Keratinocyte (primary cell): Measurements from ENCODE around the gene ACAA1. TPM values are rescaled to one million over a fixed set of nuclear protein-coding genes. Genes with fewer than 3 reads are reported as not detected.

Experiments used
- DNase-seq: peaks from one replicate; pipeline ENCODE4 v3.0.0-alpha.2; 2011; ENCODE audit warnings: low read depth, missing footprints, low spot score
- FAIRE-seq: peaks from 2 replicates; lab custom pipeline; 2011; peaks lifted over from hg19 to GRCh38; lab: Jason Lieb, UNC
- H2AFZ ChIP-seq: 2 replicates; pipeline ENCODE4 v1.6.0; 2012; ENCODE audit warnings: low read length, control low read depth, inconsistent platforms; ENCODE audit not compliant: control insufficient read depth
- H3K27ac ChIP-seq: 2 replicates; pipeline ENCODE4 v1.5.1; 2011; ENCODE audit warnings: low read length; ENCODE audit not compliant: control insufficient read depth, insufficient read depth
- H3K27me3 ChIP-seq: 3 replicates; pipeline ENCODE4 v1.6.0; 2011; ENCODE audit warnings: low read length; ENCODE audit not compliant: control insufficient read depth, insufficient read depth; ENCODE audit errors: extremely low read depth
- H3K36me3 ChIP-seq, 2 experiments: 2 replicates in 1 of 2; 3 replicates in 1 of 2; pipeline ENCODE4 v1.5.1; 2011; ENCODE audit warnings: low read length in 2 of 2, mild to moderate bottlenecking in 1 of 2; ENCODE audit not compliant: control insufficient read depth in 2 of 2, insufficient read depth in 2 of 2; ENCODE audit errors: extremely low read depth in 1 of 2
- H3K4me1 ChIP-seq: 3 replicates; pipeline ENCODE4 v1.5.1; 2011; ENCODE audit warnings: low read length; ENCODE audit not compliant: control insufficient read depth, insufficient read depth; ENCODE audit errors: extremely low read depth
- H3K4me2 ChIP-seq: 3 replicates; pipeline ENCODE4 v1.6.0; 2011; ENCODE audit warnings: low read depth, low read length; ENCODE audit not compliant: control insufficient read depth, insufficient read depth; ENCODE audit errors: extremely low read depth
- H3K4me3 ChIP-seq, 3 experiments: fragments of 200-600 bp in 1 of 3; sonication (generic) in 1 of 3; 2 replicates in 2 of 3; 3 replicates in 1 of 3; pipeline ENCODE4 v1.5.1; 2011 to 2016; ENCODE audit warnings: low read length in 3 of 3, mild to moderate bottlenecking in 3 of 3, control low read depth in 2 of 3, inconsistent platforms in 1 of 3, low read depth in 1 of 3, mixed read lengths in 1 of 3, mixed run types in 1 of 3, moderate library complexity in 1 of 3; ENCODE audit not compliant: control insufficient read depth in 2 of 3, insufficient read depth in 2 of 3; ENCODE audit errors: extremely low read depth in 1 of 3
- H3K79me2 ChIP-seq: 2 replicates; pipeline ENCODE4 v1.6.0; 2012; ENCODE audit warnings: low read length; ENCODE audit not compliant: control insufficient read depth, insufficient read depth
- H3K9ac ChIP-seq: 3 replicates; pipeline ENCODE4 v1.6.0; 2011; ENCODE audit warnings: low read length; ENCODE audit not compliant: control insufficient read depth, insufficient read depth; ENCODE audit errors: extremely low read depth
- H3K9me1 ChIP-seq: 3 replicates; pipeline ENCODE4 v1.6.0; 2011; ENCODE audit warnings: low read length; ENCODE audit not compliant: control insufficient read depth, insufficient read depth; ENCODE audit errors: extremely low read depth
- H3K9me3 ChIP-seq: 2 replicates; pipeline ENCODE4 v1.5.1; 2012; ENCODE audit warnings: low read depth, low read length; ENCODE audit not compliant: control insufficient read depth
- H4K20me1 ChIP-seq: 3 replicates; pipeline ENCODE4 v1.6.0; 2011; ENCODE audit warnings: low read length; ENCODE audit not compliant: control insufficient read depth, insufficient read depth; ENCODE audit errors: extremely low read depth
- EZH2 ChIP-seq: IDR thresholded peaks from one replicate; pipeline ENCODE4 v1.6.1; 2012; ENCODE audit warnings: inconsistent platforms, mild to moderate bottlenecking, low read length, moderate library complexity
- dilution Hi-C: fragments of 300-500 bp; cut with MboI; formaldehyde crosslinking; loops from one replicate; pipeline ENCODE4 v1.7.0; 2020; ENCODE audit warnings: low sequenced_read_pairs; ENCODE audit not compliant: extremely low pct_ligation_motif_present
- polyA minus RNA-seq, 3 experiments: library from RNA; depleted of rRNA, polyadenylated mRNA; stranded (reverse); fragments of >200 nt; gene quantifications; 1 replicate in 1 of 3; 2 replicates in 1 of 3; 3 replicates in 1 of 3; pipeline ENCODE4 v1.2.3, GENCODE V29; 2011
- polyA plus RNA-seq, 5 experiments: library from polyadenylated mRNA; depleted of rRNA in 3 of 5; stranded (reverse) in 3 of 5; stranded (forward) in 1 of 5; unstranded in 1 of 5; fragments of >200 nt; gene quantifications; 1 replicate in 1 of 5; 2 replicates in 3 of 5; 3 replicates in 1 of 5; pipeline versions ENCODE4 v1.2.1 to v1.2.3, GENCODE V29; 2011 to 2012; ENCODE audit warnings: missing spikeins in 2 of 5, low read depth in 1 of 5, low replicate concordance in 1 of 5
- TF ChIP-seq, protein P1 (sequence below), 3 experiments: IDR thresholded peaks in 1 of 3; conservative IDR thresholded peaks in 1 of 3; optimal IDR thresholded peaks in 1 of 3; 2 replicates in 2 of 3; 3 replicates in 1 of 3; pipeline versions ENCODE3 to v1.5.1; 2011; ENCODE audit warnings: low read length in 3 of 3, mild to moderate bottlenecking in 3 of 3, moderate library complexity in 2 of 3, control low read depth in 1 of 3, inconsistent platforms in 1 of 3; ENCODE audit not compliant: insufficient read depth in 2 of 3; ENCODE audit errors: extremely low read depth in 1 of 3

Gene ACAA1, protein sequence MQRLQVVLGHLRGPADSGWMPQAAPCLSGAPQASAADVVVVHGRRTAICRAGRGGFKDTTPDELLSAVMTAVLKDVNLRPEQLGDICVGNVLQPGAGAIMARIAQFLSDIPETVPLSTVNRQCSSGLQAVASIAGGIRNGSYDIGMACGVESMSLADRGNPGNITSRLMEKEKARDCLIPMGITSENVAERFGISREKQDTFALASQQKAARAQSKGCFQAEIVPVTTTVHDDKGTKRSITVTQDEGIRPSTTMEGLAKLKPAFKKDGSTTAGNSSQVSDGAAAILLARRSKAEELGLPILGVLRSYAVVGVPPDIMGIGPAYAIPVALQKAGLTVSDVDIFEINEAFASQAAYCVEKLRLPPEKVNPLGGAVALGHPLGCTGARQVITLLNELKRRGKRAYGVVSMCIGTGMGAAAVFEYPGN
- polyA plus RNA-seq (81.4 to 125 TPM (median 85.3 TPM) in 3 replicates), polyA minus RNA-seq (58.6 to 84.3 TPM (median 73.0 TPM) in 3 replicates)
- polyA plus RNA-seq (2011; ENCODE audit: low read depth) = 29.4 TPM
- polyA plus RNA-seq (2011; cell fraction: cytosol; rRNA removed) = 62.3 and 109 TPM in 2 replicates
- 152 and 169 TPM in 2 replicates for polyA plus RNA-seq (2011; cell fraction: nucleus; rRNA removed)
- polyA plus RNA-seq (2012; ENCODE audit: low replicate concordance) = 47.3 and 77.6 TPM in 2 replicates
- polyA minus RNA-seq (2011; cell fraction: cytosol; rRNA and poly(A)+ RNA removed) = 81.5 TPM
- 42.1 and 47.1 TPM in 2 replicates for polyA minus RNA-seq (2011; cell fraction: nucleus; rRNA and poly(A)+ RNA removed)

DNA sequence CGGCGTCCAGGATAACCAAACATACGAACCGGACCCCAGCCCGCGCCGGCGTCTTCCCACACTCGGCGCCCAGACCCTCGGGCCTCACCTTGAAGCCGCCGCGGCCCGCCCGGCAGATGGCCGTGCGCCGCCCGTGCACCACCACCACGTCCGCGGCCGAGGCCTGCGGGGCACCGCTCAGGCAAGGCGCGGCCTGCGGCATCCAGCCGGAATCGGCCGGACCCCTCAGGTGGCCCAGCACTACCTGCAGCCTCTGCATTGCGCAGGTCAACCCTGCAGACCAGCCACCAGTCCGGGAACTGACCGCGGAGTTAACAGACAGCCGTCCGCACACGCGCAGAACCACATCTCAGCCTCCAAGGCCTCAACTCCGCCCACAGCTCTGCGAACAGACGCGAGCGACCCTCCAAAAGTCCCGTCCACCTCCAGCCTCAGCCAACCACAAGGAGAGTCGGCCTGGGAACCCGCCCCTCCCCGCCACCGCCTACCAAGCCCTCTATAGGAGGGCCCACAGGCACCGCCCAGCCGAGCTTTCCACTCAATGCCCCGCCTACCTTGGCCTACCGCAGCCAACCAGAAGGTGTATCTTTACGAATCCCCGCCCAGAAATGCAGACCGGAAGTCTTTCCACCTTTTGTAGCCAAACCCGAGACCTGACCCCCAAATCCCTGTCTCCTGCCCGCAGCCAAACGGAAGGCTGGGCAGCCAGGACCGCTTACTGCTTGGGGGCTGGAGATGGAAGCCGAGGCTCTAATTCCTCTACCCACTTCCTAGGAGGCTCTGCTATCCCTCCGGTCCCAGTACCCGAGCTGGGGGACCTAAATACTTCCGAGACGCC lies at the start of gene ACAA1:
ACAA1 (minus strand) TSS at position 351 of the 838 bp plus-strand sequence; CDS start at position 259, 92 bp downstream.
- H3K27me3 ChIP-seq = no peaks in the 10 kb centered on the region
- peak within 1 kb of the TSS; percentile 81 to 91 (median 87) for H3K4me3 ChIP-seq
- peak within 1 kb of the TSS; percentile 89 for H3K4me2 ChIP-seq
- H3K4me1 ChIP-seq = peaks cover 52% of the 10 kb centered on the region
- H3K79me2 ChIP-seq = peaks cover 52% of the 10 kb centered on the region
- H3K9me1 ChIP-seq = no peaks in the 10 kb centered on the region
- peak within 1 kb of the TSS; percentile 87 for H2AFZ ChIP-seq
- H3K9me3 ChIP-seq = no peaks in the 10 kb centered on the region
- peak; percentile 90 for DNase-seq
- peak within 1 kb of the TSS; percentile 90 for H3K27ac ChIP-seq
- peaks cover 19 to 41% of the 10 kb centered on the region in 2 experiments for H3K36me3 ChIP-seq
- H3K9ac ChIP-seq = peak within 1 kb of the TSS; percentile 85
- dilution Hi-C loops = no loop called here
- FAIRE-seq = peak; percentile 59
- no peak for TF ChIP-seq EZH2
- TF ChIP-seq, protein P1, sequence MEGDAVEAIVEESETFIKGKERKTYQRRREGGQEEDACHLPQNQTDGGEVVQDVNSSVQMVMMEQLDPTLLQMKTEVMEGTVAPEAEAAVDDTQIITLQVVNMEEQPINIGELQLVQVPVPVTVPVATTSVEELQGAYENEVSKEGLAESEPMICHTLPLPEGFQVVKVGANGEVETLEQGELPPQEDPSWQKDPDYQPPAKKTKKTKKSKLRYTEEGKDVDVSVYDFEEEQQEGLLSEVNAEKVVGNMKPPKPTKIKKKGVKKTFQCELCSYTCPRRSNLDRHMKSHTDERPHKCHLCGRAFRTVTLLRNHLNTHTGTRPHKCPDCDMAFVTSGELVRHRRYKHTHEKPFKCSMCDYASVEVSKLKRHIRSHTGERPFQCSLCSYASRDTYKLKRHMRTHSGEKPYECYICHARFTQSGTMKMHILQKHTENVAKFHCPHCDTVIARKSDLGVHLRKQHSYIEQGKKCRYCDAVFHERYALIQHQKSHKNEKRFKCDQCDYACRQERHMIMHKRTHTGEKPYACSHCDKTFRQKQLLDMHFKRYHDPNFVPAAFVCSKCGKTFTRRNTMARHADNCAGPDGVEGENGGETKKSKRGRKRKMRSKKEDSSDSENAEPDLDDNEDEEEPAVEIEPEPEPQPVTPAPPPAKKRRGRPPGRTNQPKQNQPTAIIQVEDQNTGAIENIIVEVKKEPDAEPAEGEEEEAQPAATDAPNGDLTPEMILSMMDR (optimal IDR thresholded peaks at IDR 0.05 in 1 of 3, IDR thresholded peaks at IDR 0.05 in 1 of 3, conservative IDR thresholded peaks at IDR 0.05 in 1 of 3; ENCODE audit: extremely low read depth in 1 of 3, insufficient read depth in 2 of 3, low read length in 3 of 3) = no peak
- H4K20me1 ChIP-seq = no peaks in the 10 kb centered on the region

DNA sequence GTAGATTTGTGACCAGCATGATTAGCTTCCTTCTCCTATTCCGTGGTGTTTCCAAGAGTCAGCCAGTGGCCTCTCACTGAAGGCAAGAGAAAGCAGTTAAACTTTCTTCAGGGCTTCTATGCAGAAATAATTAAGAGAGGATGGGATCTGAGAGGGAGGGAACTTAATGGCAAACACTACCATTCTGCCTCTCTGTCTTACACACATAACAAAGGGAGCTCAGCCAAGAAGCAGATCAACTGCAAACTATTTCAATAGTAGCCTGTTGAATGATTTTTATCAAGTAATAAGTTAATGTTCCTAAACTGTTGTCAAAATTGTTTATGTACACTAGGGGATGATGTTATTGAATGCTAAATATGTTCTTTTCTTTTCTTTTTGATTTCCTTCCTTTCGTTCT lies 40.3 kb upstream of the ACAA1 start:
- no peak overlapping the region for H3K4me2 ChIP-seq
- no peak overlapping the region for H3K27ac ChIP-seq
- peaks cover 8 to 21% of the 10 kb centered on the region in 2 experiments for H3K36me3 ChIP-seq
- no peaks in the 10 kb centered on the region for H3K9me3 ChIP-seq
- no peak overlapping the region for H2AFZ ChIP-seq
- no peak overlapping the region for H3K4me3 ChIP-seq
- H3K9me1 ChIP-seq = peaks cover 6% of the 10 kb centered on the region
- TF ChIP-seq, protein P1 (optimal IDR thresholded peaks at IDR 0.05 in 1 of 3, IDR thresholded peaks at IDR 0.05 in 1 of 3, conservative IDR thresholded peaks at IDR 0.05 in 1 of 3; ENCODE audit: extremely low read depth in 1 of 3, insufficient read depth in 2 of 3, low read length in 3 of 3) = no peak
- H3K9ac ChIP-seq = no peak overlapping the region
- peaks cover 97% of the 10 kb centered on the region for H3K79me2 ChIP-seq
- H3K27me3 ChIP-seq = no peaks in the 10 kb centered on the region
- FAIRE-seq (peak; percentile 59), DNase-seq (no peak)
- H4K20me1 ChIP-seq = peaks cover 10% of the 10 kb centered on the region
- dilution Hi-C loops = no loop called here
- peaks cover 26% of the 10 kb centered on the region for H3K4me1 ChIP-seq
